CD4-positive, alpha-beta T cell (primary cell): Measurements from ENCODE around the gene GNG5. TPM values are rescaled to one million over a fixed set of nuclear protein-coding genes. Genes with fewer than 3 reads are reported as not detected.
A peak's percentile ranks its signal among the peaks of the same experiment; 100 is the strongest.

Source experiments
- ATAC-seq: fragments of 200-7000 bp; cut with Tn5 transposase; one replicate; pipeline ENCODE4 v1.10.0; 2022; ENCODE audit warnings: mild to moderate bottlenecking; ENCODE audit not compliant: poor library complexity
- CTCF ChIA-PET: fragments of 350-600 bp; sonication (Branson Sonifier 250); formaldehyde crosslinking; loops from one replicate; lab custom pipeline; 2021; ENCODE audit warnings: antibody characterized with exemption, inconsistent platforms; lab: Charles Lee
- POLR2A ChIA-PET: fragments of 350-600 bp; sonication (Branson Sonifier 250); formaldehyde crosslinking; loops from one replicate; lab custom pipeline; 2021; ENCODE audit warnings: antibody characterized with exemption, inconsistent platforms; lab: Charles Lee
- DNase-seq, 14 experiments: peaks; one replicate each; pipeline ENCODE4 v3.0.0-alpha.2; 2013 to 2020; ENCODE audit warnings: mixed read lengths in 2 of 14
- H3K27ac ChIP-seq, 2 donors: one replicate each; pipeline versions ENCODE4 v1.5.1 to v1.7.0; 2013; ENCODE audit warnings: low read length in 2 of 2, low read depth in 1 of 2, mild to moderate bottlenecking in 1 of 2
- H3K27me3 ChIP-seq, 2 experiments: 1 replicate in 1 of 2; 2 replicates in 1 of 2; pipeline versions ENCODE4 v1.6.1 to v1.7.0; 2013; ENCODE audit warnings: low read length in 2 of 2, control low read depth in 1 of 2, mild to moderate bottlenecking in 1 of 2, moderate library complexity in 1 of 2; ENCODE audit not compliant: insufficient read depth in 2 of 2, control insufficient read depth in 1 of 2
- H3K36me3 ChIP-seq: one replicate; pipeline ENCODE4 v1.6.1; 2013; ENCODE audit warnings: low read length, control low read depth; ENCODE audit not compliant: insufficient read depth
- H3K4me1 ChIP-seq: one replicate; pipeline ENCODE4 v1.6.1; 2013; ENCODE audit warnings: low read length, control low read depth; ENCODE audit not compliant: insufficient read depth
- H3K4me3 ChIP-seq: one replicate; pipeline ENCODE4 v1.5.1; 2013; ENCODE audit warnings: mild to moderate bottlenecking, low read length, moderate library complexity
- H3K9me3 ChIP-seq, 2 experiments: 1 replicate in 1 of 2; 2 replicates in 1 of 2; pipeline versions ENCODE4 v1.6.1 to v1.7.0; 2013; ENCODE audit warnings: low read length in 2 of 2, mild to moderate bottlenecking in 2 of 2, control low read depth in 1 of 2, moderate library complexity in 1 of 2; ENCODE audit not compliant: control insufficient read depth in 1 of 2, insufficient read depth in 1 of 2
- H3K27ac Mint-ChIP-seq: one replicate; pipeline ENCODE4 v1.8.0; 2020; ENCODE audit warnings: mixed read lengths
- H3K27me3 Mint-ChIP-seq: one replicate; pipeline ENCODE4 v1.8.0; 2021; ENCODE audit warnings: mixed read lengths
- H3K36me3 Mint-ChIP-seq: one replicate; pipeline ENCODE4 v1.8.0; 2021; ENCODE audit warnings: low read depth, mixed read lengths
- H3K4me1 Mint-ChIP-seq: one replicate; pipeline ENCODE4 v1.8.0; 2021; ENCODE audit warnings: low read depth, mixed read lengths
- H3K4me3 Mint-ChIP-seq: one replicate; pipeline ENCODE4 v1.8.0; 2020; ENCODE audit warnings: mild to moderate bottlenecking, mixed read lengths
- H3K9me3 Mint-ChIP-seq: one replicate; pipeline ENCODE4 v1.8.0; 2020; ENCODE audit warnings: mixed read lengths
- intact Hi-C, 2 experiments: fragments of 100-400 bp; cut with DNase I in 1 of 2; cut with micrococcal nuclease in 1 of 2; formaldehyde crosslinking; loops; one replicate each; pipeline versions ENCODE4 v1.15.1 to v1.9.0; 2023 to 2025; cut with DNase I, micrococcal nuclease
- total RNA-seq, 174 experiments: library from RNA in 2 of 174; stranded (reverse) in 2 of 174; gene quantifications; one replicate each; pipeline ENCODE4 v1.2.3 and lab custom pipeline; 2021 to 2026
- TF ChIP-seq, protein P1 (sequence below): fragments of 200-600 bp; IDR thresholded peaks from one replicate; pipeline ENCODE4 v1.8.0; 2022; ENCODE audit warnings: antibody characterized with exemption, mild to moderate bottlenecking

GNG5 gene
- total RNA-seq, 2 experiments from 2014 or later: 23.6 to 24.6 TPM

GRCh38 chr1:84480650-84481049, 25.7 kb downstream of the GNG5 start:
- H3K27me3 Mint-ChIP-seq: peaks cover 18% of the 10 kb centered on the region
- Histone ChIP-seq H3K9me3 (no peaks in the 10 kb centered on the region), H3K27ac (no peak overlapping the region), H3K4me1 (peaks cover 18% of the 10 kb centered on the region), H3K27me3 (peaks cover 2 to 3% of the 10 kb centered on the region in 2 experiments), H3K4me3 (peak overlapping the region; percentile 84), H3K36me3 (peaks cover 34% of the 10 kb centered on the region)
- intact Hi-C loops: no loop called here
- DNase-seq: no peak
- TF ChIP-seq, protein P1, sequence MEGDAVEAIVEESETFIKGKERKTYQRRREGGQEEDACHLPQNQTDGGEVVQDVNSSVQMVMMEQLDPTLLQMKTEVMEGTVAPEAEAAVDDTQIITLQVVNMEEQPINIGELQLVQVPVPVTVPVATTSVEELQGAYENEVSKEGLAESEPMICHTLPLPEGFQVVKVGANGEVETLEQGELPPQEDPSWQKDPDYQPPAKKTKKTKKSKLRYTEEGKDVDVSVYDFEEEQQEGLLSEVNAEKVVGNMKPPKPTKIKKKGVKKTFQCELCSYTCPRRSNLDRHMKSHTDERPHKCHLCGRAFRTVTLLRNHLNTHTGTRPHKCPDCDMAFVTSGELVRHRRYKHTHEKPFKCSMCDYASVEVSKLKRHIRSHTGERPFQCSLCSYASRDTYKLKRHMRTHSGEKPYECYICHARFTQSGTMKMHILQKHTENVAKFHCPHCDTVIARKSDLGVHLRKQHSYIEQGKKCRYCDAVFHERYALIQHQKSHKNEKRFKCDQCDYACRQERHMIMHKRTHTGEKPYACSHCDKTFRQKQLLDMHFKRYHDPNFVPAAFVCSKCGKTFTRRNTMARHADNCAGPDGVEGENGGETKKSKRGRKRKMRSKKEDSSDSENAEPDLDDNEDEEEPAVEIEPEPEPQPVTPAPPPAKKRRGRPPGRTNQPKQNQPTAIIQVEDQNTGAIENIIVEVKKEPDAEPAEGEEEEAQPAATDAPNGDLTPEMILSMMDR: no peak
- ChIA-PET POLR2A (interaction anchor here (0.8 to 5.6 kb wide), 9 partner anchors 9 to 336 kb away, joined by 3 to 63 read pairs (median 6); partner anchors contain the start of genes CTBS, GNG5, PRKACB and SPATA1), CTCF (interaction anchor here (1.1 to 2.2 kb wide), 5 partner anchors 10 to 44 kb away, joined by 3 to 9 read pairs (median 5); partner anchors contain the start of genes GNG5 and SPATA1)
- peaks cover 58% of the 10 kb centered on the region for H3K4me1 Mint-ChIP-seq
- H3K4me3 Mint-ChIP-seq: peak overlapping the region; percentile 74
- H3K9me3 Mint-ChIP-seq: peaks cover 6% of the 10 kb centered on the region
- H3K36me3 Mint-ChIP-seq: peaks cover 63% of the 10 kb centered on the region
- ATAC-seq: no peak
- H3K27ac Mint-ChIP-seq: no peak overlapping the region

- no peak for ATAC-seq
- TF ChIP-seq, protein P1: no peak
Observed at GRCh38 chr1:84479998-84480397, 26.4 kb downstream of the GNG5 start.

GRCh38 chr1:84478876-84479868, 27.2 kb downstream of the GNG5 start, which contains the start of gene RPF1:
Gene RPF1, plus strand, starts transcription at chr1:84479266. Its CDS starts 16 bp downstream, at chr1:84479282.
- peak within 1 kb of the TSS; percentile 84 for H3K4me3 ChIP-seq
- H3K36me3 ChIP-seq: peaks cover 23% of the 10 kb centered on the region
- peak within 1 kb of the TSS; percentile 97 for H3K4me3 Mint-ChIP-seq
- H3K27ac ChIP-seq: peak within 1 kb of the TSS; percentile 82 to 85
- H3K27me3 Mint-ChIP-seq: peaks cover 33% of the 10 kb centered on the region
- ChIA-PET CTCF (interaction anchor here (0.8 to 2.2 kb wide), 7 partner anchors 25 to 43 kb away, joined by 3 to 9 read pairs (median 3); no protein-coding TSS in a partner anchor), POLR2A (interaction anchor here (0.6 to 5.6 kb wide), 17 partner anchors 8 to 797 kb away, joined by 3 to 63 read pairs (median 4); partner anchors contain the start of genes BCL10, CTBS, GNG5 and PRKACB)
- H3K27me3 ChIP-seq: peaks cover 3 to 12% of the 10 kb centered on the region in 2 experiments
- peak; percentile 93 for ATAC-seq
- peaks cover 53% of the 10 kb centered on the region for H3K4me1 Mint-ChIP-seq
- DNase-seq: peak; percentile 58 to 91 (median 74)
- intact Hi-C loops: loop anchor here (1.0 to 10.0 kb wide), 4 partner anchors 27 to 216 kb away; partner anchors contain the start of genes GNG5 (in 1 of the 2), SPATA1 (in 1 of the 2) and SSX2IP (in 1 of the 2)
- H3K9me3 ChIP-seq: no peaks in the 10 kb centered on the region
- TF ChIP-seq, protein P1: no peak
- H3K36me3 Mint-ChIP-seq: peaks cover 49% of the 10 kb centered on the region
- peaks cover 6% of the 10 kb centered on the region for H3K9me3 Mint-ChIP-seq
- peaks cover 13% of the 10 kb centered on the region for H3K4me1 ChIP-seq
- H3K27ac Mint-ChIP-seq: peak within 1 kb of the TSS; percentile 95

More at GRCh38 chr1:84479998-84480397, 26.4 kb downstream of the GNG5 start:
- peaks cover 56% of the 10 kb centered on the region for H3K4me1 Mint-ChIP-seq
- no peak for DNase-seq
- H3K27ac Mint-ChIP-seq: peak overlapping the region; percentile 95
- H3K36me3 ChIP-seq: peaks cover 29% of the 10 kb centered on the region
- peak overlapping the region; percentile 97 for H3K4me3 Mint-ChIP-seq
- peaks cover 15% of the 10 kb centered on the region for H3K4me1 ChIP-seq
- no peaks in the 10 kb centered on the region for H3K9me3 ChIP-seq
- H3K27ac ChIP-seq: peak overlapping the region; percentile 82 to 85
- peak overlapping the region; percentile 84 for H3K4me3 ChIP-seq
- intact Hi-C loops: loop anchor here (1.0 to 10.0 kb wide), 4 partner anchors 26 to 215 kb away; partner anchors contain the start of genes GNG5 (in 1 of the 2), SPATA1 (in 1 of the 2) and SSX2IP (in 1 of the 2)
- POLR2A ChIA-PET: interaction anchor here (0.8 to 5.6 kb wide), 9 partner anchors 10 to 335 kb away, joined by 3 to 63 read pairs (median 7); partner anchors contain the start of genes CTBS, GNG5, PRKACB and SPATA1
- peaks cover 57% of the 10 kb centered on the region for H3K36me3 Mint-ChIP-seq
- H3K27me3 ChIP-seq: peaks cover 3 to 6% of the 10 kb centered on the region in 2 experiments
- H3K9me3 Mint-ChIP-seq: peaks cover 6% of the 10 kb centered on the region
- CTCF ChIA-PET: interaction anchor here (1.0 to 2.2 kb wide), 6 partner anchors 10 to 43 kb away, joined by 3 to 9 read pairs (median 4); partner anchors contain the start of genes GNG5 and SPATA1
- peaks cover 25% of the 10 kb centered on the region for H3K27me3 Mint-ChIP-seq
